HS-27A (cell line): ENCODE measurements around the gene FN3K.

Experiments
- DNase-seq: peaks from one replicate; pipeline ENCODE4 v3.0.0-alpha.2; 2012; ENCODE audit warnings: low read depth, missing footprints

The FN3K gene

DNA sequence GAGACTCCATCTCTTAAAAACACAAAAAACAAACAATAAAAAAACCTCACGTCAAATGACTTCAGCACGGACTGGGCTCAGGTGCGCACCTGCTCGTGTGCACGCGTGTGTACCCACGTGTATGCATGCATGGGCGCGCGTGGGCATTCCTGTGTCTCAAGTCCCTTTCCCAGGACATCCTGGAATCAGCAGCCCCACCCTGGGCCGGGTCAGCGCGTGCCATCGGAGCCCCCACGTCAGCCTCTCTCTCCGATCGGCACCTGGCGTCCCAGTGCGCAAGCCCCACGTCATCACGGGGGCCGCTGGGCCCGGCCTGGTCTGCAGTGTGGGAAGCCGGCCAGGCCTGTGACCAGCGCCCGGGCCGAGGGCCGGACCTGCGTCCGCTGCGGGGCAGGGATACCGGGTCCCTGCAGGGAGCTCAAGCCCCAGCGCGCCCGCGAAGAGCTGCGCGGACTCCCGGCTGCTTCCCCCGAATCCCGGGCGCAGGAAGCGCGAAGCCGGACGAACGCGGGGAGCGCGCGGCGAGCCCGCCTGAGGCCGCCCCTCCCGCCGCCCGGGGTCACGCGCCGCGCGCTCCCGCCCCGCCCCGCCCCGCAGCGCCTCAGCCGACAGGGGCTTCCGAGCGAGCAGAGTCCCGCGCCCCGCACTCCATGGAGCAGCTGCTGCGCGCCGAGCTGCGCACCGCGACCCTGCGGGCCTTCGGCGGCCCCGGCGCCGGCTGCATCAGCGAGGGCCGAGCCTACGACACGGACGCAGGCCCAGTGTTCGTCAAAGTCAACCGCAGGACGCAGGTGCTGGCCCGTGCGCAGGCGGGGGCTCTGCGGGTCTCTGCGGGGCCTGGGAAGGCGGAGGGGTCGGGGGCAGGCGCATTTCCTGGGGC, at the start of gene FN3K:
Gene FN3K (plus strand): TSS at position 629 of the 880 bp plus-strand sequence. CDS start 22 bp downstream, at position 651.
- no peak for DNase-seq

DNA sequence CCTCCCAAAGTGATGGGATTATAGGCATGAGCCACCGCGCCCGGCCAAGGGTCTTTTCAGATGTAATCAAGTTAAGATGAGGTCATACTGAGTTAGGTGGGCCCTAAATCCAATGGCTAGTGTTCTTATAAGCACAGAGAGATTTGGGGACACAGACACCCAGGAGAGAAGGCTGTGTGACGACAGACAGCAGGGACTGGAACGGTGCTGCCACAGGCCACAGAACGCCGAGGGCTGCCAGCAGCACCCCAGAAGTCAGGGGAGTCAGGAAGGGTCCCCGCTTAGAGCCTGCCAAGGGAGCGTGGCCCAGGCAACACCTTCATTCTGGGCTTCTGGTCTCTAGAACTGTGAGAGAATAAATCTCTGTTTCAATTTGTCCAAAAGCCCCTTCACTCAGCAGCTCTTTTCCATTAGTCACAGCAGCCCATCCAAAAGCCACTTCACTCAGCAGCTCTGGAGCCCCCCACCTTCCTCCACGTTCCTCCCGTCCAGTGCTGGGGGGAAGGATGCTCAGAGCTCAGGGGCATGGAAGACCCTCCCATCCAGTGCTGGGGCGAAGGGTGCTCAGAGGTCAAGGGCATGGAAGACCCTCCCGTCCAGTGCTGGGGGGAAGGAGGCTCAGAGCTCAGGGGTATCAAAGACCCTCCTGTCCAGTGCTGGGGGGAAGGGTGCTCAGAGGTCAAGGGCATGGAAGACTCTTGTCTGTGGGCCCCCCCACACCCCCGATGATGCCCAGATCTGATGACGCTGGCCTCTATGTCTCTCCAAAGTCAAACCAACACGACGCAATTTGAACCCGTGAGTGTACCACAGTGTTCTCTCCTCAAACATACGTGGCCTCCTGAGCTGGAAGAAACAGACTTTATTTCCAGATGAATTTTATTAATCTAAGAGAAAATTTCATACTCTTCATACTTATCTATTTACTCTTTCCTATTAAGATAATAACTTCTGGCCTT, 48.8 kb upstream of the FN3K start:
- no peak for DNase-seq

DNA sequence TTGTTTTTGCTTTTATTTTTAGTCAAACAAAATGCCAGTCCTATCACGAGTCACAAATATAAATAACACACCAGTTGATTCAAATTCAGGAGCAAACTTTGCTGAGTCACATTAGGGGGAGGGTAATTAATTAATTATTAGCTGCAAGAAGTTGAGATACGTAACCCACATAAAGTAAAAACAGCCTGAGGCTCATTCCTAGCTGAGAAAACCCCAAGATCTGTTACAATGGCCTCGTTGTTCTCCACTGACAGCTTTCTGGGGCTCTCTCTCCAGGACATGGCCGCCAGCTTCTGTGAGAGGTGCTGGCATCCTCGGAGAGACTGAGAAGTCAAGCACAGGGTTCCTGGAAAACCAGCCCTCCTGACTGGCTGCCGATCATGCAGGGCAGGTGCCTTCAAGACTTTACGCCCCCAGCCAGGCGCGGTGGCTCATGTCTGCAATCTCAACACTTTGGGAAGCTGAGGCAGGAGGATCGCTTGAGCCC, 48.0 kb upstream of the FN3K start:
- no peak for DNase-seq

DNA sequence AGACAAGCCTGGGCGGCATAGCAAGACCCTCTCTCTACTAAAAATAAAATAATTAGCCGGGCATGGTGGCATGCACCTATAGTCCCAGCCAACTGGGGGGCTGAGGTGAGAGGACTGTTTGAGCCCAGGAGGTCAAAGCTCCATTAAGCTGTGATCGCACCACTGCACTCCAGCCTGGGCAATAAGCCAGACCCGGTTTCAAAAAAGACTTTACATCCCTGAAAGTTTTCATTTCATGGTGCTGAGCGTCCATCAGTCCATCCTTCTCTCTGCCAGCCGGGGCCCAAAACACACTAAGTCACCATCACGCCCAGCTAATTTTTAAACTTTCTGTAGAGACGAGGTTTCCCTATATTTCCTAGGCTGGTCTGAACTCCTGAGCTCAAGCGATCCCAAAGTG, 47.5 kb upstream of the FN3K start:
- no peak for DNase-seq

DNA sequence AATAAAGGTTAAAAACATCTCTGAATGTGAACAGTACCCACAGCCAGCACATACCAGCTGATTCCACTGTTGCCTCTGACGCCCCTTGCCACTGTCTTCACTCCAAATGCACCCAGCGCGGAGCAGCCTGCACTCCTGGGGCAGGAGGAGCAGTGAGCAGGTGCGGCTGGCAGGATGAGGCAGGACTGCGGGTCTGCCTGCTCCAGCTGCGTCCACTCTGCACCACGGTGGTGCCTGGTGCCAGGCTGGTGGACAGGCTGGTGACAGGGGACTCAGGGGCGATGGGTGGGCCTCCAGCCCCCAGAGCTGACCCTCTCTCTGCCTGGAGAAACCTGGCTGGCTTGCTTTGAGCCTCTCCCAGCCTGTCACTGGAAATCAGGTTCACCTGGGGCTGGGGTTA, 46.3 kb upstream of the FN3K start:
- no peak for DNase-seq

DNA sequence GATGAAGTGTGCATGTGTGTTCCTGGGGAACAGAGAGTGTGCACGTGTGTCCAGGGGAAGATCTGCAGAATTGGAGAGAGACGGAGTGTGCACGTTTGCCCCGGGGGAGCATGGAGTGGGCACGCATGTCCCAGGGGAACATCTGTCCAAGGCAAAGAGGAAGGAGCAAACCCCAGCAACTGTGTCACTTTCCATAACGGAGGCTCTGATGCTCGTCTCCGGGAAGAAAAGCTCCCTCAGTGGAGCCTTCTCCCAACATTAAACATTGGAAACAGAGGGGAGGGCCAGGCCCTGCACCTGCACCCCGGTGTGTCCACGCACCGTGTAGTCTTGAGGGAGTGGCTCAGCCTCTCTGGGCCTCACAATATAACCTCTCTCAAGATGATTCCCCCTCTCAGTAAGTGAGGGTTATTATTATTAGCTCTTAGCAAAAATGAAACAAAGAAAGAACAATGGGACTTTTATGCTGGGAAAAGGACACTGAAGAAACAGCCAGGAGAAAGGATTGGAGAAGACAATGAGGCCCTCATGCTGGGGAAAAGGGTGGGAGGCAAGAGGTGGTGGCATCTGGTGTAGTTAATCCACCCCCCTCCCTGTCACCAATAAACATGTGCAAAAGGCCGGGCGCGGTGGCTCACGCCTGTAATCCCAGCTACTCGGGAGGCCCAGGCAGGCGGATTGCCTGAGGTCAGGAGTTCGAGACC, 44.5 kb upstream of the FN3K start:
- no peak for DNase-seq

DNA sequence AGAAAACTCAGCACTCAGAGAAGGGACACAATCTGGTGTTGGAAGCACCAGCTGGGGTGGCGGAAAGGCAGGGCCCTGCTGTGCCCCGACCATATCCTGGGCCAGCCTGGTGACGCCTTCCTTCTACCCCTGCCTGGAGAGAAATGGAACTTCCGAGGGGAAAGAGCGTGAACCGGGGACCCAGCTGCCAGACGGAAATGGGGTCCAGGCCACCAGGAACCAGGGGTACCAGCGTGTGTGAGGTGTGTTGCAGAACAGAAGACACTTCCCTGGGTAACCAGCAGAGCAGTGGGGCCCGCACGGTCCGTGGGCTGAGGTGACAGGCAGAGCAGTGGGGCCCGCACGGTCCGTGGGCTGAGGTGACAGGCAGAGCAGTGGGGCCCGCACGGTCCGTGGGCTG, 43.7 kb upstream of the FN3K start:
- no peak for DNase-seq

DNA sequence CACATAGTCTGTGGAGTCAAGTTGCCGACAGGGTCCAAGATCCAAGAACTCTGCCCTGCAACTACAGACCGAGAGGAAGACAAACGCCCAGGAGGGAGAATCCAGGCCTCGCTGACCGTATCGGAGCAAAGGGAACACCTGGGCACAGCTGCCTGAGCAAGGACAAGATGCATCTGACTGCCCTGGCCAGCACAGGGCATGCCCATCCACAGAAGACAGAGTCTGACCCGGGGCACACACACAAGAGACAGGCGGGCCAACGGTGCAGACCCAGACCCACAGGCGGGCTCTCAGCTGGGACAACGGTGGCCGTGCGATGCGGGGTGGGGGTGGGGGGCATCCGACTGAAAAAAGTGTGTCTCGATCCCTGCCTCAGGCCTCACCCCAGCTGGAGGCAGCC, 43.1 kb upstream of the FN3K start:
- DNase-seq = no peak

DNA sequence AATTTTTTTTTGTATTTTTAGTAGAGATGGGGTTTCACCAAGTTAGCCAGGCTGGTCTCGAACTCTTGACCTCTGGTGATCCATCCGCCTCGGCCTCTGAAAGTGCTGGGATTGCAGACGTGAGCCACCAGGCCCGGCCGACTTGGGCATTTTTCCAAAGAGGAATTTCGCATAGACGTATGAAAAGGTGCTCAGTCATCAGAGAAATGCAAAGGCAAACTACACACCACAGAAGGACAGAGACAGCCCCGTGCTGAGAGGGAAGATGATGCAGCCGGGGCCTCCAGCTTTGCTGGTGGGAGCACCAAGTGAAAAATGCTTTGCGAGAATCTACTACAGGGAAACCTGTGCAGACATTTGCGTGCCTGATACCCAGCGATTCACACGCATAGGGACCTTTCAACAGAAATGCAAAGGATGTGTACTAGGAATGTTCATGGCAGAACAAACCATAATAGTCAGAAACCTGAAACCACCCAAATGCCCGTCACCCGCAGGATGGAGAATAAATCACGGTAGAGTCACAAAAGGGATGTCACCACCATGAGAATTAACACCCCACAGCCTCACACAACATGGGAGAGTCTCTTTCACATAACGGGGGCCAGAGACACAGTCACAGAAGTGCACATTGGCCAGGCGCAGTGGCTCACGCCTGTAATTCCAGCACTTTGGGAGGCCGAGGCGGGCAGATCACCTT, 42.1 kb upstream of the FN3K start:
- DNase-seq = no peak

DNA sequence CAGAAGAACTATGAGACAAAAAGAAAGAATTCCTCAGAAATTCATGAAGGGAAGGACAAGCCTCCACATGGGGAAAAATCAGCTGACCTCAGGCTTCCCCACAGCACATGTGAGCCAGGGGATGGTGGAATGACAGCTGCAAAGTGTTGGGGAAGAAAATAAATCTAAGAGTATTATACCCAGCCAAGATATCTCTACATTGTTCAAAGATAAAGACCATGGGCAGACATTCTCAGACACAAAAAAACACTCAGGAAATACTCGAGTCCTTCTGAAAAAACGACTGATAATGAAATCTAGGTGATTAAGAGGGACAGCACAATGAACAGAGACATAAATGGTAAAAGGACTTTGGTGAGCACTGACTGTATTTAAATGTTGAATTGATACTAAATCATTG, 40.8 kb upstream of the FN3K start:
- DNase-seq = no peak

DNA sequence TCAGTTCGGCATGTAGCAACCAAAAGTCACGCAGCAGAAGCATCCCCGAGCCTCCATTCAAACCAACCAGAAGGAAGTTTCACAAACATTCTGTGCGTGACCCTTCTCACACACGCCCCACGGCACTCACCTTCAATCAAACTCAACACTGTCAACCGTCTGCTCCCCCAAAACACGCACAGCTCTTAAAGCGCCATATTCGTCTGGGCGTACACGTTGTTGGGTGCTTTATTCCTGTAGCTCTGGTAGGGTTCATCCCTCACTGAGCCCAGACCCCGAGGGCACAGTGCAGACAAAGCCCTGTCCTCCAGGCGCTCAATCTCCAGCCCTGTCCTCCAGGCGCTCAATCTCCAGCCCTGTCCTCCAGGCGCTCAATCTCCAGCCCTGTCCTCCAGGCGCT, 39.2 kb upstream of the FN3K start:
- DNase-seq = no peak

DNA sequence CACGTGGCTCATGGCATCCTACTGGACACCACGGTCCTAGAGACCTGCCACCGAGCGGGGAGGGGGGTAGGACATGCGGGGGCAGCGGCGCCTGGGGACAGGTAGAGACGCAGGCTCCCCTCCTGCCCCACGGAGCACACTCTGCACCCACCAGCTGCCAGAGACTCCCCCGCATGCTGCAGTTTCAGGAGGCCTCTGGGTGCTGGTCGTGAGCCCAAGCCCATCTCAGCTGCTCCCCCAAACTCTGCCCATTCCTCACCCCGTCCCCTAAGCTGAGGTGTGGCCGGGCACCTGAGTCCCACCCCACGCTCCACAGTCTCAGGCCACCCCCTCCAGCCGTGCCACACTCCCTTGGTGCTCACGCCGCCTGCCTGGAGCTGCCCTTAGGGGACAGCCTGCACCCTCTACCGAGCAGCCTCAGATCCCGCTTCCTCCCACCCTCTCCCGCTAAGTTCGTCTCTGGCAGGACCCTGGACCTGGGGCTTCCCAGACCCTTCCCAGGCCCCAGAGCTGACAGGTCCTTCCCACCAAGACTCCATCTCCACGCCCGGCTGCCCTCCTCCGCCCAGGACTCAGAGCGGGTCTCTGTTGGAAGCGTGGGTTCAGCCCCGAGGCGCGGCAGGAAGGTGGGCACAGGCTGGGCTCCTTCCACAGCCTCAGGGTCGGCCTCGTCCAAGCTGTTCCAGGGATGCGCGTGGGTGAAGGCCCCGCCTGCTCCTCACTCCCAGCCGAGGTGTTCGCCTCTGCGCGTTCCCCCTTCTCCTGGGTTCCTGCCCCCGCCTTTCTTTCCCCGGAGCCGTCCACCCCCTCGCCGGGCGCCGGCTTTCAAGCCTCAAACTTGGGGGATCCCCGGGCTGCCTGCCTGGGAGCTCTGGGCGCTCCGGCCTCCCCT, 38.3 kb upstream of the FN3K start:
- DNase-seq = no peak

DNA sequence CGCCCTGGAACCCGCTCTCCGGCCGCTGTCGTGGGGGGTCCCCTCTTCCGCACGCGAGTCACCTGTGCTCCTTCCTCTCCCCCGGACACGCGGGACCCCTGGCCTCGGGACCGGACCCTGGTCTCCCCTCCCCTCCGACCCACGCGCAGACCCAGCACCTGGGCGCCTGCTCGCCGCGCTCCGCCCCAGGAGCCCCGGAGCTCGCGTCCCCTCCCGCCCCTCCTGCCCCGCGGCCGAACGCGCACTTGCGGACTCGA, 37.7 kb upstream of the FN3K start:
- DNase-seq = no peak

DNA sequence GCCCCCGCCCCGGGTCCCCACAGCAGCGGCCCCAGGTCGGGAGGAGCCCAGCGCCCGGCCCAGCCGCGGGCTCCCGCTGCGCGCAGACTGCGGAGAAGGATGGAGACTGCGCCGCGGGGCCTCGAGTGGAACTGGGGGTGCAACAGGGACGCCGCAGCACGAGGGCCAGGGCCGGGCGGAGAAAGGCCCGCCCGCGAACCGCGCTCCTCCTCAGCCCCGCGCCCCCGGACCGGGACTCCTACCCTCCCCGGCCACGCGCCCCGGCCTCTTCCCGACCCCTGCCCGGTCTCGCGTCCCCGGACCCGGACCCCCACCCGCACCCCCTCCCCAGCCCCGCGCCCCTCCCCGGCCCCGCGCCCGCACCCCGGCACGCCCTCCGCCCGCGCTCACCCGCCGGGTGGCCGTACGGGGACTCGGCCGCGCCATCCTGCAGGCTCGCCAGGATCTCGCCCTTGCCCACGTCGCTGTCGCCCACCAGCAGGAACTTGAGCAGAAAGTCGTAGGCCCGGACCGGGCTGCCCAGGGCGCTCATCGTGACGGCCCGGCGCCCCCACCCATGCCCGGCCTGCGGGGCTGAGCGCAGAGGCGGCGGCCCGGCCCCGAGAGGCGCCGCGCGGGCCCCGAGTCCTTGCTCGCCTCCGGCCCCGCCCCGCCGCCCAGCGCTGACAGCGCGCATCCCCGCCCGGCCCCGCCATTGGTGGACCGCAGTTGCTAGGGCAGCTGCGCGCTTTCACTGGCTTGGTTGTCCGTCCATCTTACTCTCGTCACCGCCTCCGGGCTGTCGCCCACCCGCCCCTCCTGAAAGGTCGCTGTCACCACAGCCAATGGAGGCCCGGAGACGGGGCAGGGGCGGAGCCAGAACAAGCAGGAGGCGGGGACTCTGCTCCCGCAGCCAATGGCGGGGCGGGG, 37.1 kb upstream of the FN3K start, which contains the start of gene RAB40B:
Gene RAB40B (minus strand): TSS at position 634 of the 909 bp plus-strand sequence. CDS start 102 bp downstream, at position 532.
- peak; percentile 88 for DNase-seq

DNA sequence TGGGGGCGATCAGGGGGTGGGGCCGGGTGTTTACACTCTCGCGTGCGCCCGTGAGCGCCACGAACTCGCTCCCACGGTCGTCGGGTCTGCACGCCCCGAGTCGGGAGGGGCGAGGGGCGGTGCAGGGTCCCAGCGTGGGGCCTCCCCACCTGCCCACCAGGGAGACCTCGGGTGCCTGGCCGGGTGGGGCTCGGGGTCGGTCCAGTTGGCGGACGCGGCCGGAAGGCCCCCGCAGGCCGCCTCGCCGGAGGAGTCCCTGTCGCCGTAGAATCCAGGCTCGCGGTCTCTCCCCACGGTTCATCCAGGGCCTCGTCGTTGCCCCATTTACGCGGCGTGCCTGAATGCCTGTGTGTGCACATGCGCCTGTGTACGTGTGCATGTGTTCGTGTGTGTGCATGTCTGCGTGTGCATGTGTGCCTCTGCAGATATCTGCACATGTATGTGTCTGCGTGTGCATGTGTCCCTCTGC, 36.4 kb upstream of the FN3K start:
- DNase-seq = no peak

DNA sequence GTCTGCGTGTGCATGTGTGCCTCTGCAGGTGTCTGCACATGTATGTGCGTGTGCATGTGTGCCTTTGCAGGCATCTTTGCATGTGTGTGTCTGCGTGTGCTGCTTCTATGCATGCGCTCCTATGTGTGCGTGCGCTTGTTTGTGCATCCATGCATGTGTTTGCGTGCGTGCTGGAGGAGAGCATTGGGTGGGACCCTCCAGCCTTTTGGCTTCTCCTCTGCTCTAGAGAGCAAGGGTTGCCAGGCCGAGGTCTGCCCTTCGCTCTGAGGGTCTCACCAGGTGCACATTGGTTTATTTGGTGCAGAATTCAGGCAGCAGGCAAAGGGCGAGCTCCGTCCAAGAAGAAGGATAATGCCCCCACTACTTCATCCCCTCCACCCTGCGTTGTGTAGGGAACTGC, 35.9 kb upstream of the FN3K start:
- no peak for DNase-seq

DNA sequence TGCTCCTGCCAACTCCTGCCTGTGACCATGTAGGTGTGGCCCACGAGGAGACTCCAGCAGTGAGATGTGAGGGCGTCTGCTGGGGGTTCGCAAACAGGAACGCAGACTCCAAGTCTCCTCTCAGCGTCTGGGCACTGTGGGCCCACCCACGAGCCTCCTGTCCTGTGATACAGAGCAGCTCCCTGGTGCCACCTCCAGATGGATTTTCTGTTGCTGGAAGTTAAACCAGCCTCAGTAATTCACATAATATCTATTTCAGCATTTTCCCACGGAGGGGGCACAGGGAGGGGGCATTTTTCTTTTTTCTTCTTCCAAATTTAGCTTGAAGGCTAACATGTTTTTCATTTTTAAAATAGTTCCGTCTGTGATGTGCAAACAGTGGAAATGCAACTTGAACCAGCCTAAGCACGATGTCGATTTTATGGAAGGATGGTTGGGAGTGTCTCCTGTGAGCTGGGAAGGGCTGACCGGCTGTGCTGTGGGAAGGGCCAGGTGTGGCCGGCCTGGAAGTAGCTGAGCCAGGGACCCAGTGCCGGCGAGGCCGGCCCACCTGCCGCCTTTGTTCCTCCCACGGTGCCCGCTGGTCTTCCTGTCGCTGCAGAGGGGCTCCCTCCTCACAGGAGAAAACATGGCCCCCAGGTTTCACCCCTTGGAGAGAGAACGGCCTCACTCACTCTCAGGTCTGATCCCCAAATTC, 33.0 kb upstream of the FN3K start:
- no peak for DNase-seq

DNA sequence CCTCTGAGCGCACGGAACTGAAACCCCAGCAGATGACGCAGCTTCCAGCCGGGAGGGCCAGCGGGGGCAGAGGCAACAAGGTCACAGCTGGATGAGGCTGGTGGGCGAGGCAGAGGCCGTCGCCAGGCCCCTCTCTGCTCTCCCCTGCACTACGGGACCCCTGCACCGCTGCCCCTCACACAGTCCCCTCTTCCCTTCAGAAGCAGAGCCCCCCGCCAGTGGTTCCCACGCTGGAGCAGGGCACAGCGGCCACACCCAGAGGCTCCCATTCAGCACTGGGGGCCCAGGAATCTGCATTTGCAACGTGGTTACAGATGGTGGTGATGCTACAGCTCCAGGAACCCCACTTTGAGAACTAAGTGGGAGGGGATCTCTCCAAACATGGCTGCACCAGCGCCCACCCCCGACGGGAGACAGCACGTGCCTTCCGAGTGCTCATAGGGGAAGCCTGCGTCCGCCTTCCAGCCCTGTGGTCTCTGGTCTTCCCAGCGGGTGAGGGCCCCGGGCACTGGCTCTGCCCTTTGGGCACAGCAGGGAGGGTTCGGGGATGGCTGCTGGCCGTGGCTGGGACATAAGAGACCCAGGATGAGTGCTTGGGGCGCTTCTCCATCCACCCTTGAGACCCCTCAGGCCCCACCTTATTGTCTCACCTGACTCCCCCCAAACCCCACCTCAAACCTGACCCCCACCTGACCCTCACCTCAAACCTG, 32.2 kb upstream of the FN3K start:
- DNase-seq = no peak
